Measurements from ENCODE around the gene ZFR2.

Gene ZFR2

GRCh38 chr19:3867971-3868769 lies 668 bp downstream of the ZFR2 start:
- no peak for DNase-seq

GRCh38 chr19:3866910-3867638 lies 1.8 kb downstream of the ZFR2 start:
- no peak for DNase-seq

DNA sequence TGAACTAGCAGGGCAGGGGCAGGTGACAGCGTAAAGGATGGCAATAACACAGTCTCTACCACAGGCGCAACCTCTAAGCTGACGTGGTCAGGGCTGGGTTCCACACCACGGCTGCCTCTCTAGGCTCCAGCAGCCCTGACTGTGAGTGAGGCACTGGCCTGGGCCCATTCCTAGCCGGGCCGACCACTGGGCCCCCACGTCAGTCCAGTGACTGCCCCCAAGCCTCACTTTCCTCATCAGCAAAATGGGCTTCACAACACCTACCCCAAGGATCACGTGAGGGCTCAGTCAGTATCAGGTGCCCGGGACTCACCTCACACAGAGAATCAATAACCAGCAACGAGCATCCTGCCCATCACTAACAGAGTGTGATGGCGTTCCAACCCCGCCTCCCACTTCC lies 5.2 kb downstream of the ZFR2 start:
- DNase-seq = no peak

DNA sequence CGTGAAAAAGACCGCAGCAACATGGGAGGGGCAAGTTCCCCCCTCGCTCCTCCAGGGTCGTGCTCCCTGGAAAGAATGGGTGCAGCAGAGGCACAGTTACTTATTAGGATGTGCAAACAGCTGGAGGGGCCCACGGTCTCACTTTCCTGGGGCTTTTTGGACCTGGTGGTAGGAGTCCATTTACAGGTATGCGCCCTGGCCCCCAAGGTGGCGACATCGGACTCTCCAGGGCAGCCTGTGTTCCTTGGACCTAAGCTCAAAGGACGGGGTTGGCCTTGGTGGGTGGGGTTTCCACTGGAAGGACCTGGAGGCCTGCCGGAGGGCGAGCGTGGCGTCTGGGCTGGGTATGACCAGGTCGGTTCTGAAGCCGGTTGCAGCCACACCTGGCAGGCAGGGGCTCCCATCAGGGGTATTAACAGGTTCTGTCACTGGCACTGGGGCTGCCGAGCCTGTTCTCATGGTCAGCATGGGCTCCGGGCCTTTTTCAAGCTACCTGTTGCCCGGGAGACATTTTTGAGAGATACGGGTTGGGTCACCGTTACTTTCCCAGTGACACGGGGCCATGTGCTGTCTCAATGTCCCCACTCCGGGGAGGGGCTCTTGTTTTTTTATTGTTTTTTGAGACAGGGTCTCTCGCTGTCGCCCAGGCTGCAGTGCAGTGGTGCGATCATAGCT lies 5.9 kb downstream of the ZFR2 start:
- DNase-seq = no peak

DNA sequence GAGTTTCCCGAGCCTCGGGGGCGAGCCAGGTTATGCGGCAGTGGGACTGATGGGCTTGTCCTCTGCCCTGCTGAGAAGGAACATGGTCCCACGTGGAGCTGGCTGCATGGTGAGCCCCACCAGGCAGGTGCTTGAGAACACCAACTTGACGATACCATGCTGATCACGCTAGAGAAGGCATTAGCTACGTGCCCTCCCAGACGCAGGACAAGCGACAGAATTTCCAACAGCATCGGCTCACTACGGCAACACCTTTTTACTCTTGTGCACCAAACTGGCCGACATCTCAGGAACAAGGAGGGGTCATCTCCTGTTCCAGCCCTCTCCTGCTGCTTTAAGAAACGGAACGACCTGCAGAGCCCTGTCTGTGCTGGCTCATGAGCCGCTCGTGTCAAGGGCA lies 8.3 kb downstream of the ZFR2 start:
- no peak for DNase-seq

DNA sequence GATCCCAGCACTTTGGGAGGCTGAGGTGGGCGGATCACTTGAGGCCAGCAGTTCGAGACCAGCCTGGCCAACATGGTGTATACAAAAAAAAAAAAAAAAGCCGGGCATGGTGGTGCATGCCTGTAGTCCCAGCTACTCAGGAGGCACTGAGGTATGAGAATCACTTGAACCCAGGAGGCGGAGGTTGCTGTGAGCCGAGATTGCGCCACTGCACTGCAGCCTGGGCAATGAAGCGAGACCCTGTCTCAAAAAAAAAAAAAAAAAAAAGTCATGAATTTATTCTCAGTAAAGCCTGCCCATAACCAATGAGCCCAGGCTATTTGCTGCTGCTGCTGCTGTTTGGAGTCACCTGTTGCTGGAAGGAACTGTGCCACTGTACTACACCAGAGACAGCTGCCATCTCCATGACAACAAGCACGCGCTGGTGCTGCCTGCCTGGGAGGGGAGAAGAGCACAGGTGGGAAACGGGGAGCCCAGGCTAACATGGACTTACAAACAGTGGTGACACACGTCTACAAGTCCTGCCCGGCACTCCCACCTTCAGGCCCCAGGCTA lies 11.3 kb downstream of the ZFR2 start:
- peak; percentile 44 for DNase-seq

GRCh38 chr19:3855320-3855719 lies 13.5 kb downstream of the ZFR2 start:
- DNase-seq = no peak

GRCh38 chr19:3852614-3853254 lies 16.1 kb downstream of the ZFR2 start:
- peak; percentile 23 for DNase-seq

GRCh38 chr19:3852177-3852511 lies 16.7 kb downstream of the ZFR2 start:
- DNase-seq = no peak

DNA sequence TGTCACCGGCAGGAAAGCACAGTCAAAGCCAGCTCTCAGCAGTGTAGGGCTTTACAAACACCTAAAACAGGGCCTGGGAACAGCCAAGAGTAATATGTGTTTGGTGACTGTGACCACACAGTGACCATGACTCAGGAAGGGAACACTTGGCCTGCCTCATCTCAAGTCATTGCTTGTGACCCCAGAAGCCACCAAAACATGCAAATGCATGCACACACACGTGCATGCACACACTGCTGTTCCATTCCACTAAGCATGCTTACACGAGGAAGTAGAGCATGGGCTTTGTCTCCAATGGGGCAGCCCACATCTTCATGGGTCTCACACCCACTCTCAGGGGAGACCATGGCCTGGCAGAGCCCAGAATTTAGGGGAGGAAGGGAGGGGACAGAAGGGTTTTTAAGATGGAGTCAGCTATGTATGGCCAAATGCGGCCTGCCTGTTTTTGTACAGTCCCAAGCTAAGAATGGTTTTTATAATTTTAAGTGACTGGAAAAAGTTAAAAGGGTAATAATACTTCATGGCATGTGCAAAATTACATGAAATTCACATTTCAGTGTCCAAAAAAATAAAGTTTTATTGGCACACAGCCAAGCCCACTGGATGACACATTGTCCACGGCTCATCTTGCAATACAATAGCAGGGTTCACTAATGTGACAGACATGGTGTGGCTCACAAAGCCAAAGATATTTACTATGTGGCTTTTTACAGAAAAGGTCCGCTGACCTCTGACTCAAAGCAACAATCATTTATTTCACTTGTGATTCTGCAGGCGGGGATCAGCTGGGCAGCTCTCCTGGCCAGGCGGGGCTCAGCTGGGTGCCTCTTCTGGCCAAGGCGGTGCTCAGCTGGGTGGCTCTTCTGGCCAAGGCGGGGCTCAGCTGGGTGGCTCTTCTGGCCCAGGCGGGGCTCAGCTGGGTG lies 17.3 kb downstream of the ZFR2 start:
- DNase-seq = no peak

DNA sequence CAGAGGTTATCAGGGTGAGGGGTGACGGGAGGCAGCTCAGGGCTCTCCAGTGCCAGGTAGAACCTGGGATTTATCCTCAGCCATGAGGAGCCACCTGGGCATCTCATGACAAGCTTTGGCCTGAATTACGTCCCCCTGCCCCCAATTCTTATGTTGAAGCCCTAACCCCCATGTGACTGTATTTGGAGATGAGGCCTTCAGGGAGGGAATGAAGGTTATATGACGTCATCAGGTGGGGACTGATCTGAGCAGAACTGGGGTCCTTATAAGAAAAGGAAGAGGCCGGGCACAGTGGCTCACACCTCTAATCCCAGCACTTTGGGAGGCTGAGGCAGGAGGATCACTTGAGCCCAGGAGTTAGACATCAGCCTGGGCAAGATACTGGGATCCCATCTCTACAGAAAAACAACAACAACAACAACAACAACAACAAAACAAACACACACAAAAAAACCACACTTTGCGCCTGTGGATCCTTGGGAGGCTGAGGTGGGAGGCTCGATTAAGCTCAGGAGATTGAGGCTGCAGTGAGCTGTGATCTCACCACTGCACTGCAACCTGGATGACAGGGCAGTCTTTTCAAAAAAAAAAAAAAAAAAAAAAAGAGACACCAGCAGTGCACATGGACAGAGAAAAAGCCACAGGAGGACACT lies 18.4 kb downstream of the ZFR2 start:
- no peak for DNase-seq

- DNase-seq = no peak
These were observed 19.1 kb downstream of the ZFR2 start for GRCh38 chr19:3849787-3850186.

DNA sequence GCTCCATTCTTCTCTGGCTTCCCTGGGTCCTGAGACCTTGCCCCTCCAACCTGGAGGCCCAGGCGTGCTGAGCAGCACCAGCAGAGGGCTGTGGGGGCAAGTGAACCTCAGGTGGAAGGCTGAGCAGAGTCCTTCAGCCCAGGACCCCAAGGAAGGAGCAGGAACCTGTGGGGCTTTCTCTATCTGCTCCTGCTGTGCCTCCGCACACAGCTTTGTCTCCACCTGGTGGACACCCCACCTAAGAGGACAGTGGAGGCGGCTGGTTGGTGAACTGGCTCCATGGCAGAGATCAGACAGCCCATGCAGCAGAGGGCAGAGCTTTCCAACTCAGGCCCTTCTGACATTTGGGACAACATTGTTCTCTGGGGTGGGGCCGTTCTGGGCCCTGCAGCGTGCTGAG lies 19.7 kb downstream of the ZFR2 start:
- no peak for DNase-seq

- DNase-seq = no peak
These were observed 24.2 kb downstream of the ZFR2 start for GRCh38 chr19:3844596-3844995.

GRCh38 chr19:3842948-3843347 lies 25.9 kb downstream of the ZFR2 start:
- no peak for DNase-seq

- no peak for DNase-seq
These were observed 28.0 kb downstream of the ZFR2 start for GRCh38 chr19:3840804-3841203.

DNA sequence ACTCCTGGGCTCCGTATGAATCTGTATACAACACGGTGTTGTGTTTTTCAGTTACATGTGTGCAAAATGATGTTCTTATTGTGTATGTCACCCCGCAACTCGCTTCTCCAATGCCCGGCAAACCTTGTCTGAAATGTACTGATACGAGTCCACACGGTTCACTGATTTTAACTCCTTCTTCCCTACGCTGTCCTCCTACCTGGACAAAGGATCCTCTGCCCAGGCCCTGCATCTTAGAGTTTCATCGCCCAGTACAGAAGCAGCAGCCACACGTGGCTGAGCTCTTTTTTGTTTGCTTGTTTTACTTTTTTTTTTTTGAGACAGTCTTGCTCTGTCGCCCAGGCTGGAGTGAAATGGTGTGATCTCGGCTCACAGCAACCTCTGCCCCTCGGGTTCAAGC lies 28.9 kb downstream of the ZFR2 start:
- no peak for DNase-seq

DNA sequence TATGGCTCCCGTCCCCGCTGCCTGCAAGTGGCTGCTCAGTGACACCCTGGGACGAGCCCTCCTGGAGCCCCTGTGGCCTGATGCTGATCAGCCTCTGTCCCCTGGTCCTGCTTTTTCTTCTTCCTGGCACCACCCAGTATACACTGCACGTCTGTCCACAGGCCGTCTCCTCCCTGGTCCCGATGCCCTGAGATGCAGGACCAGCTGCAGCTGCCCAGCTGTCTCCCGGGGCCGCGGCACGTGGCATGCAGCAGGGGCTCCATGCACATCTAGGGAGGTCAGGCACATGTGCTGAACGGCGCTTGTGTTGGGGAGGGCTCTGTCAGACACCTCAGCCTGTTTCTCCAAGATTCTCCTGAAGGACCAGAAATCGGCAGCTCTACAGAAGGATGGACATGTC lies 30.2 kb downstream of the ZFR2 start:
- no peak for DNase-seq

DNA sequence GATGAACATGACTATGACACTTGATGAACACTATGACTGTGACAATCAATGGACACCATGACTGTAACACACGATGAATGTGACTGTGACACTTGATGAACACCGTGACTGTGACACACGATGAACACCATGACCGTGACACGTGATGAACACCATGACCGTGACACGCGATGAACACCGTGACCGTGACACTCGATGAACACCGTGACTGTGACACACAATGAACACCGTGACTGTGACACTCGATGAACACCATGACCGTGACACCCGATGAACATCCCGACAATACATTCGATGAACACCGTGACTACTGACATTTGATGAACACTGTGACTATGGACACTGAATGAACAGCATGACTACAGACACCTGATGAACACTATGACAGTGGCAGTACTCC lies 30.9 kb downstream of the ZFR2 start:
- no peak for DNase-seq

DNA sequence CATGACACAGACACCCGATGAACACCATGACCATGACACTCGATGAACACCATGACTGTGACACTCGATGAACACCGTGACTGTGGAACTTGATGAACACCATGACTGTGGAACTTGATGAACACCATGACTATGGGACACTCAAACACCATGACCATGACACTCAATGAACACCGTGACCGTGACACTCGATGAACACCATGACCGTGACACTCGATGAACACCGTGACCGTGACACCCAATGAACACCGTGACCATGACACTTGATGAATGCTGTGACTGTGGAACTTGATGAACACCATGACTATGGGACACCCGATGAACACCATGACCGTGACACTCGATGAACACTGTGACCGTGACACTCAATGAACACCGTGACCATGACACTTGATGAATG lies 31.5 kb downstream of the ZFR2 start:
- no peak for DNase-seq

DNA sequence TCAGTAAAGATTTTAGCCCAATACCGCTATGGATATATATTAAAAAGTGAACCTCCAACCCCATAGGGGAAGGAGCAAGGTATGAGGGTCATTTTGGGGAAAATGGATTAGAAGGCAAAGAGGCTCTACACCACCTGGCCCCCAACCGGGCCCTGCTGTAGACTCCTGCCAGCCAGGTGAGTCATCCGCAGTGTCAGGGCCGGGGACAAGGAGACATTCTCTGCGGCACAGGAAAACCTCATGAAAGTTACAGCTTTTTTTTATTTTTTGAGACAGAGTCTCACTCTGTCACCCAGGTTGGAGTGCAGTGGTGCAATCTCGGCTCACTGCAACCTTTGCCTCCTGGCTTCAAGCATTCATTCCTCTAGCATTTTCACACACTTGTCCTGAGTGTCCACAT lies 32.0 kb downstream of the ZFR2 start:
- no peak for DNase-seq

DNA sequence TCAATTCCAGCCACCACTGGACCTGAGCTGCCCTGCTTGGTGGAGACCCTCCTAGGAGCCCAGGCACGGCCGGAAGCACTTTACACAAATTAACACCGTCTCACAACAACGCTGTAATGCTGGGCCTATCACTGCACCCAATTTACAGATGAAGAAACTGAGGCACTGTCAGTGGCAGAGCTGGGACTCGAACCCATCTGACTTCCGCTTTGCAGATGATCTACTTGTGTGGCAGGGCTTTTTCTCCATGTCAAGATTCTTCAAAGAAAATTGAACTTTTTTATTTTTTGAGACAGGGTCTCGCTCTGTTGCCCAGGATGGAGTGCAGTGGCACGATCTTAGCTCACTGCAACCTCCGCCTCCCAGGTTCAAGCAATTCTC lies 33.8 kb downstream of the ZFR2 start:
- no peak for DNase-seq
